ENCODE measurements around the gene CAMK2D.

DNA sequence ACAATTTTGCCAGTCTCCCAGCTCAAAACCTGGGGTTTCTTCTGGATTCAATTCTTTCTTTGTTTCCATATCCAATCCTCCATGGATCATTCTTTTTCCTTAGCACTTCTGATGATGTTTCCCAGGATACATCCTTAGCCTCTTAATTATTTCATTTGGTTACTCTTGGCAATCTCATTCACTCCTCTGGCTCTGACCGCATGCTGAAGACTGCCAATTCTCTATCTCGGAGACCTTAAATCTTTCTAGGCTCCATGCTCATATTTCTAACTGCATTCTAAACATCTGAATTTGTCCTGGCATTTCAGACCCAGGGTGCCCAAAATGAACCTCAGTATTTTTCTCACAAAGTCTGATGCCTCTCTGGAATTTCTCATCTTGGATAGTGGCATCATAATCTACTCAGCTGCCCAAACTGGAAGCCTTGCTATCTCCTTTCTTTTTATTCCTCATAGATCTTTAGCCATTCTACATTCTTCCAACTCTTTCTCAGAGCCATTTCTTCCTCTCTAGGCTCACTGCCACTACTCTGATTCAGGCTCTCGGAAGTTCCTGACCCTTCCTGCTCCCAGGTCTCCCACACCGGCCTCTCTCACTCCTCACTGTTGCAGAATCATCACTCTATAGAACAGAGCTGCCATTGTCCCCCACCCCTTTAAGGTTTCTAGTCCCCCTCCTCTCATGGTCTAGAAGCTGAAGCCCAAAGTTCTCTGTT is 290.2 kb downstream of the CAMK2D start:
- TF ChIP-seq SIN3A (IDR thresholded peaks at IDR 0.05; ENCODE audit: borderline replicate concordance, insufficient read depth, low read depth, low read length) (no peak), CTCF (IDR thresholded peaks at IDR 0.05) (no peak), REST (IDR thresholded peaks at IDR 0.05; ENCODE audit: insufficient read depth in 1 of 2, low read depth in 2 of 2, low read length in 1 of 2) (no peak), POLR2AphosphoS5 (IDR thresholded peaks at IDR 0.05; ENCODE audit: low read depth, low read length) (no peak), TCF7L2 (IDR thresholded peaks at IDR 0.05; ENCODE audit: low read depth, low read length) (no peak)
